ENCODE data around the gene METTL23. TPM values are rescaled to one million over a fixed set of nuclear protein-coding genes. Genes with fewer than 3 reads are reported as not detected.
A peak's percentile ranks its signal among the peaks of the same experiment; 100 is the strongest.
"Not testable (repeated sequence)": the region's sequence is repeated elsewhere in the genome, so short reads cannot be mapped to it uniquely, and the experiment has no call there.

METTL23 gene
- total RNA-seq, 2 donors from 2014 or later = 23.3 to 25.6 TPM

GRCh38 chr17:76726231-76726775, 336 bp upstream of the METTL23 start, which contains the start of gene JMJD6:
JMJD6 (minus strand) TSS chr17:76726606; CDS start chr17:76726475, 131 bp downstream.
- intact Hi-C loops (cut with DNase I) = no loop called here
- DNase-seq (ENCODE audit: low spot score) = peak; percentile 99

DNA sequence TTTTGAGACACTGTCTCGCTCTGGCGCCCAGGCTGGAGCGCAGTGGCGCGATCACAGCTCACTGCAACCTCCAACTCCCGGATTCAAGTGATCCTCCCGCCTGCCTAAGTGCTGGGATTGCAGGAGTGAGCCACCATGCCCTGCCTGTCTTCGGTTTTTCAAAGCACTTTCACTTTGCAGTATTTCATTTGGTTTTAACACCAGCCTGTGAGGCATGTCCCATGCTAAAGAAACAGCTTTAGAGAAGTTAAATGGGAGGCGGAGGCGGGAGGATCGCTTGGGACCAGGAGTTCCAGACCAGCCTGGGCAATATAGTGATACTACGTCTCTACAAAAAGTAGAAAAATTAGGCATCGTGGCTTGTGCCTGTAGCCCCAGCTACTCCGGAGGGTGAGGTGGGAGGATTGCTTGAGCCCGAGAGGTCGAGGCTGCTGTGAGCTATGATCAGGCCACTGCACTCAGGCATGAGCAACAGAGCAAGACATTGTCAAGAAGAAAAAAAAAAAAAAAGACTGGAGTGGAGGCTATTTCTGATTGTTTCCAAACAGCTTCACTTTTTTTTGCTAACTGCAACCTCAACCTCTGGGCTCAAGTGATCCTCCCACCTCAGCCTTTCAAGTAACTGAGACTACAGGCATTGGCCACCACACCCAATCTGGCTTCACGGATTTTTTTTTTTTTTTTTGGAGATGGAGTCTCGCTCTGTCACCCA, 1.3 kb downstream of the METTL23 start:
- intact Hi-C loops (cut with DNase I) = no loop called here
- DNase-seq (ENCODE audit: low spot score) = no peak

GRCh38 chr17:76731800-76732733, 5.4 kb downstream of the METTL23 start:
- intact Hi-C loops (cut with DNase I); DNase-seq (ENCODE audit: low spot score): not testable (repeated sequence)

DNA sequence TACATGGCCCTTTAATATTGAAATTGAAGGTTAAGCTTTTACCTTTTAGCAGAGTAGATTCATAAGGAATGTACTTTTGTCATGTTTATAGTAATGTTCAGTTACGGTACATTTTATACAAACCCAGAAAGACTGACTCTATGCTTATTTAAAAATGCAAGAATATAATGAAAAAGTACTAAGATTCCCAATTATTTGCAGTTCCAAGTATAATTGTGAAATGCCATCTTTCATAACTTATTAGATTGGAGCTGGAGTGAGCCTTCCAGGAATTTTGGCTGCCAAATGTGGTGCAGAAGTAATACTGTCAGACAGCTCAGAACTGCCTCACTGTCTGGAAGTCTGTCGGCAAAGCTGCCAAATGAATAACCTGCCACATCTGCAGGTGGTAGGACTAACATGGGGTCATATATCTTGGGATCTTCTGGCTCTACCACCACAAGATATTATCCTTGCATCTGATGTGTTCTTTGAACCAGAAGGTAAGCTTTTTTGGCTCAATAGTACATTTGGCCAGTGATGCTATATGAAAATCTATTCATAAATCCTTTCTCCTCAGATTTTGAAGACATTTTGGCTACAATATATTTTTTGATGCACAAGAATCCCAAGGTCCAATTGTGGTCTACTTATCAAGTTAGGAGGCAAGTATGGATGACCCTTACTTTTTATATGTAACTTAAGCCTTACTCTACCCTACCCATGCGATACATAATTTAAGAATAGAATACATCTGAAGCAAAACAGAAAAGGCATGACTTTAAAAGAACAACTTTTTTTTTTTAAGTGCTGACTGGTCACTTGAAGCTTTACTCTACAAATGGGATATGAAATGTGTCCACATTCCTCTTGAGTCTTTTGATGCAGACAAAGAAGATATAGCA, 6.3 kb downstream of the METTL23 start:
- DNase-seq (ENCODE audit: low spot score) = no peak
- intact Hi-C loops (cut with DNase I) = no loop called here

- intact Hi-C loops (cut with DNase I) = no loop called here
- DNase-seq (ENCODE audit: low spot score) = no peak
These were observed 6.9 kb downstream of the METTL23 start for GRCh38 chr17:76733618-76733957.

- intact Hi-C loops (cut with DNase I) = no loop called here
- DNase-seq (ENCODE audit: low spot score) = no peak
These were observed 7.6 kb downstream of the METTL23 start for GRCh38 chr17:76734080-76734840.

- intact Hi-C loops (cut with DNase I) = no loop called here
- no peak for DNase-seq (ENCODE audit: low spot score)
These were observed 8.4 kb downstream of the METTL23 start for GRCh38 chr17:76735006-76735405.

DNA sequence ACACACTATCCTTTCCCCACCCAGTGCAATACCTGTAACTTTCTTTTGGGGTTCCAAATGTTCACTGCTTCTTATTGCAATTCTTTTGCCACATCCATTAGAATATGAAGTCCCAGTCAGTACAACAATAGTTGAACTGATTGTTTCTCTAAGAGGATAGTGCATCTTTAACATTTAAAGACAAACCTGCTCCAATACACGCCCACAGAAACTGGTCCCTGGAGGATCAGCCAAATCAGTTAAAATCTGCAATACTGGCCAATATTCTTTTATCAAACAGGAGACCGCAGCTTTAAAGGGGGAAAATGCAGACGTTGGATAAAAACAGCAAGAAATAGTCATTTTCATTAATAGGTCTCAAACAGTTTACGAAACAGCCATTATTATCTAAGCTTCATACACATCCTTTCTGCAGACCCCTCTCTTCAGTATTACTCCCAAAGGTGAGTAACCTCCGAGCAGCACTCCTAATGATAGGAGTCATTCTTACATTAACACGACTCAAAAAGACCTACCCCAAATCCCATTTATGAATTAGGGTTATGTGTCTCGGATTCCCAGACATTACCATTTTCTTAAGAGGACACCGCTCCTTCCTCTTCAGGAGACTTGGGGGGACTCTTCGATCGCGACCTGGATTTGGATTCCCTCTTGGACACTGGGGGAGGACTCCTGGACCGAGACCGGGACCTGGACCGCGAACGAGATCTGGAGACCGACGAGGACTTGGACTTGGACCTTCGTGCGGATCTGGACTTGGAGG, 9.1 kb downstream of the METTL23 start:
- intact Hi-C loops (cut with DNase I) = no loop called here

GRCh38 chr17:76736349-76737081, 9.9 kb downstream of the METTL23 start:
- intact Hi-C loops (cut with DNase I) = no loop called here
- peak; percentile 95 for DNase-seq (ENCODE audit: low spot score)

More for the DNA sequence above, 9.1 kb downstream of the METTL23 start:
- DNase-seq (ENCODE audit: low spot score) = no peak

- intact Hi-C loops (cut with DNase I) = no loop called here
- DNase-seq (ENCODE audit: low spot score) = peak; percentile 100
These were observed 10.5 kb downstream of the METTL23 start, which contains the start of gene SRSF2 for GRCh38 chr17:76737082-76737675. SRSF2 (minus strand) TSS chr17:76737331; CDS start chr17:76737160, 171 bp downstream.

DNA sequence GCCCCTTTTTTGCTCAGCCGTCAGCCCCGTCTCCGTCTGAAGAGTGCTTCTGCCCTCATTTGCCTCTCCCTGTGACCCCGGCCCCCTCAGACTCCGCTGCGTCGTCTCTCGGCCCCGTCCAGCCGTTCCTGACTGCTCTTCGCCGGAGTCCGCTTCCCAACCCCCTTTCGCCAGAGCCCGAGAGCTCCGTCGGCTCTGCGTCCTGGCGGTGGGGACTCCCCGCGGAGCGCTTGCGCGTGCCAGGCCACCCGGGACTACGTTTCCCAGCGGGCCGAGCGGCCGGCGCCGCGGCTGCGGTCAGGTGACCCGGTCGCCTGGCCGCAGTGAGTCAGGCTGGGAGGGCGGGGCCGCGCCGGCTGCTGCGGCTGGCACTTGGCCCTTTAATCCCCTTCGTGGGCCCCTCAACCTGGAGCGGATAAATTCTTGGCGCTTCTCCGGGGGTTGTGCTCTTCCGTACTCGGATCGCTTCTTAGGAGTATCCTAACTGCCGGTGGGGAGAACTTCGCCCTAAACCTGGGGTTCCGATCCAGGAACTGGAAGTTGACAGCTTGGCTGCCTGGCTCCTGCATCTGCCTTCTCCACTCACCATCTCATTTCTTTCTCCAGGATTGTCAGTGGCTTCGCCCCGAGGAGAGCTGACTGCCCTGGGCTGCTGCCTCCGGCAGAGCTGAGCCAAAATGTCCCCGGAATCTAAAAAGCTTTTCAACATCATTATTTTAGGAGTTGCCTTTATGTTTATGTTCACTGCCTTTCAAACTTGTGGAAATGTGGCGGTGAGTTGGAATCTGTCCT, 11.2 kb downstream of the METTL23 start, which contains the start of gene MFSD11:
Gene MFSD11 (plus strand): TSS at position 444 of the 792 bp plus-strand sequence. CDS start 234 bp downstream, at position 678.
- intact Hi-C loops (cut with DNase I) = no loop called here
- peak; percentile 97 for DNase-seq (ENCODE audit: low spot score)

- intact Hi-C loops (cut with DNase I) = no loop called here
- DNase-seq (ENCODE audit: low spot score) = no peak
These were observed 11.8 kb downstream of the METTL23 start for GRCh38 chr17:76738468-76738850.

- intact Hi-C loops (cut with DNase I) = loop anchor here in 1 of 2 donors (5.0 kb wide), 1 partner anchor 597 kb away; the partner anchor contains the start of gene FOXJ1
- not testable (repeated sequence) for DNase-seq (ENCODE audit: low spot score)
These were observed 13.0 kb downstream of the METTL23 start for GRCh38 chr17:76739568-76740115.

DNA sequence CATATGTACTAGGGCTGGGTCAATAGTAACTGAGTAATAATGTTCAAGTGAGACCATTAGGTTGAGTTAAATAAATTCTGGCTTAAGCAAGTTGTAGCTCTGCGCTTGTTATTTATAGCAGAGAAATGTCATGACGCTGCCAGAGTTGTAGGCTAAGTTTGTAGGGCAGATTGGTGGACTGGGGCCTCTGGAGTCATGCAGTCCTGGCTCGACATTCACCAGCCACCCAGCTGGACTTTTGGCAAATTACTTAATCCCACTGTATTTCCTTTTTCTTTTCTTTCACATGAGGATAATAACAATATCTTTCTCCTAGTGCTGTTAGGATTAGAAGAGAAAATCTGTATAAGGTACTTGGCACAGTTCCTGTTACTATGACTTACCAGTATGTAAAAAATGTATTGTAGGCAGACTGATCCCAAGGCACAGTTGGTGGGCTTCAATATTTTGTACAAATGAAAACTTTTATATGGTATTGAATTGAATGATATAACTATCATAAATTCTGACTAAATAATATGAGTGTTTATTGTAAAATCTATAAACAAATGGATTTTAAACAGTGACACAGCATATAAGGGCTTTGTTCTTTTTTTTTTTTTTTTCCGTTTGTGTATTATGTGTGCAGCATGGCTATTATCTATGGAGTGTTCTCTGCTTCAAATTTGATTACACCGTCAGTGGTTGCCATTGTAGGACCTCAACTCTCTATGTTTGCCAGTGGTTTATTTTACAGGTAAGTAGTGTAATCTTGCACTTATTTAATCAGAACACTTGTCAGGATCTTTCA, 13.9 kb downstream of the METTL23 start:
- DNase-seq (ENCODE audit: low spot score) = no peak
- intact Hi-C loops (cut with DNase I) = loop anchor here in 1 of 2 donors (5.0 kb wide), 1 partner anchor 598 kb away; the partner anchor contains the start of gene FOXJ1
